ENCODE measurements around the gene PLTP. TPM values are rescaled to one million over a fixed set of nuclear protein-coding genes. Genes with fewer than 3 reads are reported as not detected.
"Not testable (repeated sequence)": the region's sequence is repeated elsewhere in the genome, so short reads cannot be mapped to it uniquely, and the experiment has no call there.

Gene PLTP
- total RNA-seq, 2 donors from 2014 or later = 3.0 to 8.8 TPM

DNA sequence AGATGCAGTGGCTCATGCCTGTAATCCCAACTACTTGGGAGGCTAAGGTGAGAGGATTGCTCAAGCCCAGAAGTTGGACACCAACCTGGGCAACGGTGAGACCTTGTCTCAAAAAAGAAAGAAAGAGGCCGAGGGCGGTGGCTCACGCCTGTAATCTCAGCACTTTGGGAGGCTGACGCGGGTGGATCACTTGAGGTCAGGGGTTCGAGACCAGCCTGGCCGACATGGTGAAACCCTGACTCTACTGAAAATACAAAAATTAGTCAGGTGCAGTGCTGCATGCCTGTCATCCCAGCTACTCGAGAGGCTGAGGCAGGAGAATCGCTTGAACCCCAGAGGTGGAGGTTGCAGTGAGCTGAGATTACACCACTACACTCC, 37.9 kb downstream of the PLTP start:
- H3K4me1 Mint-ChIP-seq (ENCODE audit: low read depth in 2 of 2); H3K36me3 Mint-ChIP-seq; H3K27ac Mint-ChIP-seq; H3K4me3 Mint-ChIP-seq; H3K9me3 Mint-ChIP-seq; DNase-seq (ENCODE audit: low spot score); H3K27me3 Mint-ChIP-seq; ATAC-seq: not testable (repeated sequence)

DNA sequence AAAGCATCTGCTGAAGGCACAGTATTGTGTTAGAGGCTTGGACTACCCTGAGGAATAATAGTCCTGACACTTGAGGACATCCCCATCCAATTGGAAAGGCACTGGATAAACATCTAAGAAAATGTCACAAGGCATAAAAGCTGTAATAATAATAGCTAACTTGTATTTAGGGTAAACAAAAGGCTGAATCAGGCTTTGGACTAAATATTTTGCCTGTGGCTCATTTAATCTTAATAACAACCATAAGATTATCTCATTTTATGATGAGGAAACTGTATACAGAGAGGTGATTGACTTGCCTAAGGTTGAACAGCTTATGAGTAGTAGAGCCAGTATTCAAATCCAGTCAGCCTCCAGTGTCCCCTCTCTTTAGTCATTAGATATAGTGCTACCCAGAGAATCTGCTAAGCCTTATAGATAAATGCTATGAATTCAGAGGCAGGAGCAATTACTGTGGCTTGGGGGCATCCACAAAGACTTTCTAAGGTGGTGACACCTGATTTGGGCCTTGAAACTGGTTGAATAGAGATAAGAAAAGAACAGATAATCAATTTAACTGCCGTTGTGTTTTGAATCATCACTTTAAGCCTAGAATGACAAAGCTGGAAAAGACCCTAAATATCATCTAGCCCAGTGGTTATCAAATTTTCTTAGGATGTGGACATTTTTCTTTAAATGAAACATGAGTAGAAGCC, 38.4 kb downstream of the PLTP start:
- DNase-seq (ENCODE audit: low spot score) (no peak), ATAC-seq (no peak)
- no peaks in the 10 kb centered on the region for H3K27me3 Mint-ChIP-seq
- no peak overlapping the region for H3K27ac Mint-ChIP-seq
- H3K4me3 Mint-ChIP-seq = no peak overlapping the region
- H3K4me1 Mint-ChIP-seq (ENCODE audit: low read depth in 2 of 2) = no peaks in the 10 kb centered on the region
- H3K36me3 Mint-ChIP-seq = peaks cover 5% of the 10 kb centered on the region
- H3K9me3 Mint-ChIP-seq = no peaks in the 10 kb centered on the region

DNA sequence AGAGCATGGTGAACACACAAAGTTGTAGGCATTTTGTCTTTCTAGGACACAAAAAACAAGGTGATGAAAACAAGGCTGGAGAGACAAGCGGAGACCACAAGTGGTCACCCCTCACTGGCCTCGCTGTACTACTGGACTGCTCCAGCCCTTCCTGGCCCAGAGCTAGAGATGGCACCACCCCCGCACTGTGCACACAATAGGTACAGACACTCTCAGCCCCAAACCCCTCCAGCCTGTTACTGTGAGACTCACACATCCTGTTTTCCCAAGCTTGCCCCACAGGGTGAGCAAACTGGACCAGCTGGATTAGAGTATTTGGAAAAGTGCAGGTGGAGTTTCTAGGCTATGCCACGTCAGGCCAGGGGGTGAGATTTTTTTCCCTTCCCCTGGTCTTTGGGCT, 39.3 kb downstream of the PLTP start:
- H3K36me3 Mint-ChIP-seq = peaks cover 5% of the 10 kb centered on the region
- no peak for ATAC-seq
- H3K9me3 Mint-ChIP-seq = no peaks in the 10 kb centered on the region
- no peak overlapping the region for H3K27ac Mint-ChIP-seq
- H3K4me3 Mint-ChIP-seq = no peak overlapping the region
- no peaks in the 10 kb centered on the region for H3K4me1 Mint-ChIP-seq (ENCODE audit: low read depth in 2 of 2)
- H3K27me3 Mint-ChIP-seq = no peaks in the 10 kb centered on the region
- no peak for DNase-seq (ENCODE audit: low spot score)

- H3K9me3 Mint-ChIP-seq = no peaks in the 10 kb centered on the region
- ATAC-seq (no peak), DNase-seq (ENCODE audit: low spot score) (no peak)
- no peaks in the 10 kb centered on the region for H3K4me1 Mint-ChIP-seq (ENCODE audit: low read depth in 2 of 2)
- H3K4me3 Mint-ChIP-seq = no peak overlapping the region
- peaks cover 5% of the 10 kb centered on the region for H3K36me3 Mint-ChIP-seq
- no peak overlapping the region for H3K27ac Mint-ChIP-seq
- no peaks in the 10 kb centered on the region for H3K27me3 Mint-ChIP-seq
Observed at GRCh38 chr20:45867819-45868176, 44.2 kb downstream of the PLTP start.

GRCh38 chr20:45867136-45867818, 44.7 kb downstream of the PLTP start:
- DNase-seq (ENCODE audit: low spot score) (no peak), ATAC-seq (no peak)
- Mint-ChIP-seq H3K27ac (no peak overlapping the region), H3K36me3 (peaks cover 3% of the 10 kb centered on the region), H3K4me1 (ENCODE audit: low read depth in 2 of 2) (no peaks in the 10 kb centered on the region), H3K27me3 (no peaks in the 10 kb centered on the region), H3K9me3 (no peaks in the 10 kb centered on the region), H3K4me3 (no peak overlapping the region)

DNA sequence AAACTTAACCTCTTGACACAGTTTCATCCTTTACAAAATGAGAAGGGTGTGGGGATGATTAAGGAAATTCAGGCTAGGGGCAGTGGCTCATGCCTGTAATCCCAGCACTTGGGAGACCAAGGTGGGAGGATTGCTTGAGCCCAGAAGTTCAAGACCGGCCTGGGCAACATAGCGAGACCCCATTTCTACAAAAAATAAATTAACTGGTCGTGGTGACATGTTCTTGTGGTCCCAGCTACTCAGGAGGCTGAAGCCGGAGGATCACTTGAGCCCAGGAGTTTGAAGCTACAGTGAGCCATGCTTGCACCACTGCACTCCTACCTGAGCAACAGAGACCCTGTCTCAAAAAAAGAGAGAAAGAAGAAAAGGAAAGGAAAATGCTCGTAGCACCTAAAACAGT, 45.5 kb downstream of the PLTP start:
- ATAC-seq = no peak
- no peak for DNase-seq (ENCODE audit: low spot score)
- Mint-ChIP-seq H3K4me1 (ENCODE audit: low read depth in 2 of 2) (no peaks in the 10 kb centered on the region), H3K9me3 (no peaks in the 10 kb centered on the region), H3K36me3 (no peaks in the 10 kb centered on the region), H3K27me3 (no peaks in the 10 kb centered on the region), H3K4me3 (no peak overlapping the region), H3K27ac (no peak overlapping the region)

DNA sequence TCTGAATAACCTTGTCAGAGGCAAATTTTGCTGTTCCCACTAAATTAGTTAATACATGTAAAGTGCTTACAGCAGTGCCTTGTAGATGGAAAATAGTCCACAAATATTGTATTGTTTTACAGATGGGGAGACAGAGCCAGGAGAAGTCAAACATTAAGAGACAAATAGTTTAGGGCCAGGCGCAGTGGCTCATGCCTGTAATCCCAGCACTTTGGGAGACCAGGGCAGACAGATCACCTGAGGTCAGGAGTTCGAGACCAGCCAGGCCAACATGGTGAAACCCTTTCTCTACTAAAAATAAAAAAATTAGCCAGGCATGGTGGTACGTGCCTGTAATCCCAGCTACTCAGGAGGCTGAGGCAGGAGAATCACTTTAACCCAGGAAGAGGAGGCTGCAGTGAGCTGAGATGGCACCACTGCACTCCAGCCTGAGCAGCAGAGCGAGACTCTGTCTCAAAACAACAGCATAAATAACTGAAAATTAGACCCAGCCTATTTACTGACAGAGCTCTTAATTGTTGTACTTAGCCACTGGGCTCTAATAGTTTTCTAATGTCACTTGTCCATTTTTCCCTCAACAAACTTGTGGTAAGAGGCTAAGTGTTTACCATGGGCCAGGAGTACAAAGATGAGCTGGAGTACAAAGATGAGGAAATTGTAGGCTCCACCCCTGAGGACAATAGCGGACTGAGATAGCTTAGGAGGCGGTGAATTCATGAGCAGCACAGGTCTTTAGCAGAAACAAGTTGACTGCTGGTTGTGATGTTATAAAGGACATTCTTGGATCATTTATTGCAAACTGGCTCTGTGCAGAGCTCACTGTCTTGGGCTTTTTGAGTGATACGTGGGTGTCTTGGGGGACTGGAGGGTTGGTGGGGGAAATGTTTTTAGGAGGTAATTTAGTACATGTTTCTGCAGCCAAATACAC, 48.1 kb downstream of the PLTP start:
- no peaks in the 10 kb centered on the region for H3K9me3 Mint-ChIP-seq
- peaks cover 6 to 12% of the 10 kb centered on the region in 2 donors for H3K4me1 Mint-ChIP-seq (ENCODE audit: low read depth in 2 of 2)
- DNase-seq (ENCODE audit: low spot score) = no peak
- no peak for ATAC-seq
- no peaks in the 10 kb centered on the region for H3K36me3 Mint-ChIP-seq
- no peaks in the 10 kb centered on the region for H3K27me3 Mint-ChIP-seq
- H3K27ac Mint-ChIP-seq = no peak overlapping the region
- no peak overlapping the region for H3K4me3 Mint-ChIP-seq

GRCh38 chr20:45861221-45862075, 50.5 kb downstream of the PLTP start:
- Mint-ChIP-seq H3K9me3 (no peaks in the 10 kb centered on the region), H3K4me1 (ENCODE audit: low read depth in 2 of 2) (peaks cover 19 to 25% of the 10 kb centered on the region in 2 donors), H3K27ac (no peak overlapping the region), H3K36me3 (no peaks in the 10 kb centered on the region), H3K27me3 (no peaks in the 10 kb centered on the region), H3K4me3 (no peak overlapping the region)
- DNase-seq (ENCODE audit: low spot score) = no peak
- ATAC-seq = no peak

- peaks cover 23 to 25% of the 10 kb centered on the region in 2 donors for H3K4me1 Mint-ChIP-seq (ENCODE audit: low read depth in 2 of 2)
- H3K4me3 Mint-ChIP-seq = no peak overlapping the region
- no peak overlapping the region for H3K27ac Mint-ChIP-seq
- no peaks in the 10 kb centered on the region for H3K27me3 Mint-ChIP-seq
- ATAC-seq (no peak), DNase-seq (ENCODE audit: low spot score) (no peak)
- no peaks in the 10 kb centered on the region for H3K9me3 Mint-ChIP-seq
- H3K36me3 Mint-ChIP-seq = no peaks in the 10 kb centered on the region
Observed at GRCh38 chr20:45860560-45861220, 51.3 kb downstream of the PLTP start.

DNA sequence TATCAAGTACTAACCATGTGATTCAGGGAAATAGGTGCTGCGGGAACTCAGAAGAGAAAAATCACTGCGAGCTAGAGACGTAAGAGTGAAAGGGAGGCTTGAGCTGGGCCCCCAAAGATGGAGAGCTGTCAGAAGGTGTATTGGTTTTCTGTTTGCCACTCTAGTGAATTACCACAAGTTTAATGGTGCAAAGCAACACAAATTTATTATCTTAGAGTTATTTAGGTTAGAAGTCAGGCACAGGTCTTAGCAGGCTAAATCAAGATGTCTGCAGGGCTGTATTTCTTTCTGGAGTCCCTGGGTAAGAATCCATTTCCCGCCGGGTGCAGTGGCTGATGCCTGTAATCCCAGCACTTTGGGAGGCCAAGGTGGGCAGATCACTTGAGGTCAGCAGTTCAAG, 52.0 kb downstream of the PLTP start:
- no peaks in the 10 kb centered on the region for H3K9me3 Mint-ChIP-seq
- ATAC-seq (no peak), DNase-seq (ENCODE audit: low spot score) (no peak)
- H3K4me1 Mint-ChIP-seq (ENCODE audit: low read depth in 2 of 2) = peaks cover 23 to 28% of the 10 kb centered on the region in 2 donors
- H3K4me3 Mint-ChIP-seq = no peak overlapping the region
- H3K27me3 Mint-ChIP-seq = no peaks in the 10 kb centered on the region
- H3K36me3 Mint-ChIP-seq = no peaks in the 10 kb centered on the region
- H3K27ac Mint-ChIP-seq = no peak overlapping the region

GRCh38 chr20:45857882-45858216, 54.1 kb downstream of the PLTP start:
- no peaks in the 10 kb centered on the region for H3K9me3 Mint-ChIP-seq
- H3K4me1 Mint-ChIP-seq (ENCODE audit: low read depth in 2 of 2) = peaks cover 26 to 38% of the 10 kb centered on the region in 2 donors
- ATAC-seq (peak; percentile 58 to 64), DNase-seq (ENCODE audit: low spot score) (peak; percentile 63)
- no peaks in the 10 kb centered on the region for H3K27me3 Mint-ChIP-seq
- H3K4me3 Mint-ChIP-seq = peak overlapping the region; percentile 95
- H3K36me3 Mint-ChIP-seq = no peaks in the 10 kb centered on the region
- peak overlapping the region; percentile 96 to 97 for H3K27ac Mint-ChIP-seq

DNA sequence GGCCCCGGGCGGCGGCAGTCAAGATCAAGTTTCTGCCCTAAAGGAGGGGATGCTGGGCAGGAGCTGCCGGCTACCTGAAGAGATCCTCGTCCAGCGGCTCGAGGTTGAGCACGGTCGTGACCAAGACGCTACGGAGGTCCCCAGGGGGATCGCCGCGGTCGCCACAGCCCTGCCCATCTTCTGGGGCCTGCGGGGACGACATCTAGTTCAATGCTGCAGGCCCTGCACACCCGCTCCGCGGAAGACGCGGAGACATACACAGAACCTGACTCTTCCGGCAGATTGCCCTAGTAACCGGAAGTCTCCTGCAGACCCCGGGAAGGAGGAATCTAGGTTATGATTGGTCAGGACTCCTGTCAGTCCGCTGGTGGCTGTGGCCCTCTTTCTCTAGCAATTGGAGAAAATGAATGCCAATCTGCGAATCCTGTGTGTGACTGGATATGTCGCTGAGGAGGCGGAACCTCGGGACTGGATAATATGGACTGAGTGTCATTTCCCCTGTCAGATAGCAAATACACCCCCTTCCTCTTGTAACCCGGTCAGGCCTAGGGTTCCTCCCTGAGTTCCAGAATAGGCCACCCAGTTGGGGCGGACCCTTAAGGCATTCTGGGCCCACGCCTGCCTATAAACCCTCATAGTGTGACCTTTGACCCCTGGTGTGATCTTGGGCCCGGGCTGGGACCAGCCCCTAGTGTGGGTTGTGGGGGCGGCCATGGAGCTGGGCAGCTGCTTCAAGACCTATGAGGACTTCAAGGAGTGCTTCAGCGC, 54.7 kb downstream of the PLTP start, which contains the start of the genes ACOT8 and ZSWIM3:
Gene ACOT8 (minus strand): TSS at position 279 of the 768 bp plus-strand sequence. CDS start 77 bp downstream, at position 202.
Gene ZSWIM3 (plus strand): TSS at position 501 of the 768 bp plus-strand sequence. CDS start 212 bp downstream, at position 713.
- no peaks in the 10 kb centered on the region for H3K27me3 Mint-ChIP-seq
- peaks cover 26 to 38% of the 10 kb centered on the region in 2 donors for H3K4me1 Mint-ChIP-seq (ENCODE audit: low read depth in 2 of 2)

More for the DNA sequence above, 54.7 kb downstream of the PLTP start, which contains the start of the genes ACOT8 and ZSWIM3:
- DNase-seq (ENCODE audit: low spot score) = peak; percentile 99
- H3K36me3 Mint-ChIP-seq = no peaks in the 10 kb centered on the region
- peak; percentile 97 to 98 for ATAC-seq
- H3K27ac Mint-ChIP-seq = peak within 1 kb of the TSS; percentile 96 to 97
- peak within 1 kb of the TSS; percentile 95 for H3K4me3 Mint-ChIP-seq
- no peaks in the 10 kb centered on the region for H3K9me3 Mint-ChIP-seq

All from natural killer cell treated with Interleukin-12 subunit alpha and Interleukin-12 subunit beta and Interleukin-15 and Interleukin-18, amount 100 ng/mL, for 72 hours (primary cell).